Fibroblast of the aortic adventitia (primary cell): ENCODE measurements around the gene ATP13A2. TPM values are rescaled to one million over a fixed set of nuclear protein-coding genes. Genes with fewer than 3 reads are reported as not detected.

Experiments
- DNase-seq: peaks from one replicate; pipeline ENCODE4 v3.0.0-alpha.2; 2010; ENCODE audit warnings: low read depth
- H3K4me3 ChIP-seq: 2 replicates; pipeline ENCODE4 v1.5.1; 2011; ENCODE audit warnings: low read depth, mild to moderate bottlenecking, control low read depth, low read length, moderate library complexity
- CTCF ChIP-seq: IDR thresholded peaks from 2 replicates; pipeline ENCODE4 v1.5.1; 2011; ENCODE audit warnings: mild to moderate bottlenecking, low read length, control low read depth, inconsistent platforms; ENCODE audit not compliant: insufficient read depth
- total RNA-seq: library from RNA; depleted of rRNA; stranded (reverse); fragments of >200 nt; gene quantifications from 2 replicates; pipeline ENCODE4 v1.2.3, GENCODE V29; 2012; ENCODE audit warnings: low replicate concordance

The ATP13A2 gene
- total RNA-seq = 6.8 and 18.4 TPM in 2 replicates

- H3K4me3 ChIP-seq = peak within 1 kb of the TSS; percentile 75
- DNase-seq = peak; percentile 46
- no peak for TF ChIP-seq CTCF
Observed at GRCh38 chr1:17011439-17012307, at the start of gene ATP13A2. Gene ATP13A2, minus strand, starts transcription at chr1:17011928. Its CDS starts 190 bp downstream, at chr1:17011738.

- no peak overlapping the region for H3K4me3 ChIP-seq
- TF ChIP-seq CTCF = no peak
- DNase-seq = no peak
Observed at GRCh38 chr1:17061486-17061885, 49.8 kb upstream of the ATP13A2 start.

GRCh38 chr1:17060306-17060749 is 48.6 kb upstream of the ATP13A2 start:
- peak; percentile 6 for DNase-seq
- no peak for TF ChIP-seq CTCF

GRCh38 chr1:17059391-17060305 is 47.9 kb upstream of the ATP13A2 start:
- peak; percentile 81 for DNase-seq
- TF ChIP-seq CTCF = peak; percentile 89

More at GRCh38 chr1:17060306-17060749, 48.6 kb upstream of the ATP13A2 start:
- no peak overlapping the region for H3K4me3 ChIP-seq

GRCh38 chr1:17056551-17056950 is 44.8 kb upstream of the ATP13A2 start:
- no peak overlapping the region for H3K4me3 ChIP-seq
- no peak for TF ChIP-seq CTCF
- no peak for DNase-seq

More at GRCh38 chr1:17059391-17060305, 47.9 kb upstream of the ATP13A2 start:
- H3K4me3 ChIP-seq = no peak overlapping the region

GRCh38 chr1:17055801-17056200 is 44.1 kb upstream of the ATP13A2 start:
- no peak for DNase-seq
- TF ChIP-seq CTCF = no peak
- H3K4me3 ChIP-seq = no peak overlapping the region
